Measurements from ENCODE around the gene NARS2.

The NARS2 gene

DNA sequence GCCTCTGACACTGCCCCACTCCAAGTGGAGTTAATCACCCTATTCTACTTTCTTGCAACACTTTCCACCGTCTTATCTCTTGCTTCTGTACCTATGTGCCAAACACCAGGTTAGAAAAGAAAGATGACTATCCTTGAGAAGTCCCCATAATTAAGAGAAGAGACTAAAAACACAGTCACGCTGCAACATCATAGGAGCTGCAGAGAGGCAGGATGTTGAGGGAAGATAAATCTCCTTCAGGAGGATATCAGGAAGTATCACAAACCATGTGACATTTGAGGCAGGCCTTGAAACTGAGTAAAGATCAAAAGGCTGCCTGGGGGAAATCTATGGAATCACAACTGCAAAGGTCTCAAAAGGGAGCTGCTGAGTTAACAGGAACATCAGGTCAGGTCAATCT, 181.8 kb downstream of the NARS2 start:
- DNase-seq (ENCODE audit: low read depth, low spot score): no peak
- ChIA-PET CTCF (interaction anchor here (0.9 to 1.3 kb wide), 3 partner anchors 20 to 164 kb away, joined by 3 to 4 read pairs (median 3); no protein-coding TSS in a partner anchor), POLR2A (no interaction called here)
- no peak overlapping the region for H3K4me3 ChIP-seq (ENCODE audit: low read depth, low read length)
- TF ChIP-seq CTCF (IDR thresholded peaks at IDR 0.05; ENCODE audit: insufficient read depth, low read length, missing control alignments): no peak

GRCh38 chr11:78391424-78391823, 183.2 kb downstream of the NARS2 start:
- no peak overlapping the region for H3K4me3 ChIP-seq (ENCODE audit: low read depth, low read length)
- POLR2A ChIA-PET: no interaction called here
- TF ChIP-seq CTCF (IDR thresholded peaks at IDR 0.05; ENCODE audit: insufficient read depth, low read length, missing control alignments): no peak

GRCh38 chr11:78390809-78391208, 183.9 kb downstream of the NARS2 start:
- DNase-seq (ENCODE audit: low read depth, low spot score): no peak
- CTCF ChIA-PET: interaction anchor here (1.9 kb wide), 1 partner anchor 10 kb away, joined by 5 read pairs; no protein-coding TSS in a partner anchor
- TF ChIP-seq CTCF (IDR thresholded peaks at IDR 0.05; ENCODE audit: insufficient read depth, low read length, missing control alignments): no peak
- H3K4me3 ChIP-seq (ENCODE audit: low read depth, low read length): no peak overlapping the region
- POLR2A ChIA-PET: no interaction called here

More at GRCh38 chr11:78391424-78391823, 183.2 kb downstream of the NARS2 start:
- no peak for DNase-seq (ENCODE audit: low read depth, low spot score)
- CTCF ChIA-PET: interaction anchor here (1.9 kb wide), 1 partner anchor 10 kb away, joined by 5 read pairs; no protein-coding TSS in a partner anchor

DNA sequence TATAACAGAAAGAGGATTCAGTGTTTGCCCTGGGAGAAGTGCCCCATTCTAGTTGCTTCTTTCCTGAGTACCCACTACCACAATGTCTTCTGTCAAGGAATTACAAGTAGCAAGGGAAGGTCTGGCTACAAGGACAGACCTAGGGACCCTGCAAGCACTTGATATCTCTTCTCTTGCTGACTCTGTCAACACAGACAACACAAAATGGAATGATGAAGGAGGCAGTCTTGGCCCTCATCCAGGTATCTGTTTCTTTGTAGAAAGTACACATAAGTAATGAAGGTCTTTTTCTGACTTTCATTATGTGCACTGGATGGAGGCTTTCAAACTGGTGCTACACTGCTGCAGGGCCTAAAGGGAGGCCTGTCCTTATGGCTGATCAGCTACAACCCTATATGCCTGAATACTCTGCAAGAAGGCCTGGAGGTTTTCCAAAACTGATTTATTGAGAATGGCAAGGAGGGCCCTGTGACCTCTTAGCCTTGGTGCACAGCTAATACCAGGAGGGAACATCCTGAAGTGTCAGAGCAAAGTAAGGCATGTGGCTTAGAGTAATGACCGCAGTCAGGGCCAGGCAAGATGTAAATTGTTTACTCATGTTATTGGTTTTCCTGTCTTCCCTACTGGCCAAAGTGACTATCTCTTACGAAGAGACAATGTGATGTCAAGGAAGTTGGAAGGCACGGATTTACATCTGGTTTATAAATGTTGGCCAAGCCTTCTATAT, 188.3 kb downstream of the NARS2 start:
- H3K4me3 ChIP-seq (ENCODE audit: low read depth, low read length): no peak overlapping the region
- DNase-seq (ENCODE audit: low read depth, low spot score): no peak
- ChIA-PET CTCF (interaction anchor here (1.7 kb wide), 1 partner anchor 179 kb away, joined by 4 read pairs; no protein-coding TSS in a partner anchor), POLR2A (no interaction called here)
- no peak for TF ChIP-seq CTCF (IDR thresholded peaks at IDR 0.05; ENCODE audit: insufficient read depth, low read length, missing control alignments)

Data from AG04449 (cell line).